SK-N-SH (cell line): ENCODE data around the gene LDHAL6A.

Experiments used
- CTCF ChIP-seq: fragments of 200-600 bp; sonication (generic); IDR thresholded peaks from 2 replicates; pipeline ENCODE4 v1.6.1; 2017; ENCODE audit warnings: antibody characterized with exemption, mild to moderate bottlenecking, moderate library complexity
- EP300 ChIP-seq, 2 experiments: IDR thresholded peaks; 2 replicates each; pipeline versions ENCODE4 v1.4.0 to v1.6.1; 2012; ENCODE audit warnings: borderline replicate concordance in 1 of 2, low read depth in 1 of 2, low read length in 1 of 2
- GABPA ChIP-seq: IDR thresholded peaks from 2 replicates; pipeline ENCODE4 v1.4.0; 2012; ENCODE audit warnings: low read depth, mild to moderate bottlenecking
- JUND ChIP-seq: IDR thresholded peaks from 2 replicates; pipeline ENCODE4 v1.4.0; 2012
- POLR2AphosphoS5 ChIP-seq: IDR thresholded peaks from 2 replicates; pipeline ENCODE4 v1.6.1; 2012; ENCODE audit warnings: low read depth, low read length
- RFX5 ChIP-seq: IDR thresholded peaks from 2 replicates; pipeline ENCODE4 v1.6.1; 2012; ENCODE audit warnings: mild to moderate bottlenecking, improper control_type of control experiment, low read length
- RXRA ChIP-seq: IDR thresholded peaks from 2 replicates; pipeline ENCODE4 v1.4.0; 2012; ENCODE audit warnings: low read depth, mild to moderate bottlenecking, borderline replicate concordance
- SIN3A ChIP-seq: IDR thresholded peaks from 2 replicates; pipeline ENCODE4 v1.6.1; 2012; ENCODE audit warnings: low read depth, mild to moderate bottlenecking, low read length, moderate library complexity, borderline replicate concordance
- SMC3 ChIP-seq: IDR thresholded peaks from 2 replicates; pipeline ENCODE4 v1.6.1; 2012; ENCODE audit warnings: low read depth, low read length, improper control_type of control experiment
- TAF1 ChIP-seq: IDR thresholded peaks from 2 replicates; pipeline ENCODE4 v1.6.1; 2012; ENCODE audit warnings: low read depth, mild to moderate bottlenecking, low read length, moderate library complexity, borderline replicate concordance
- YY1 ChIP-seq: IDR thresholded peaks from 2 replicates; pipeline ENCODE4 v1.4.0; 2012; ENCODE audit warnings: low read depth, mild to moderate bottlenecking
- ZBTB33 ChIP-seq: IDR thresholded peaks from 2 replicates; pipeline ENCODE4 v1.4.0; 2012; ENCODE audit warnings: low read depth, borderline replicate concordance
- TF ChIP-seq, protein P1 (sequence below): IDR thresholded peaks from 2 replicates; pipeline ENCODE4 v1.6.1; 2012; ENCODE audit warnings: mild to moderate bottlenecking, low read depth, low read length, moderate library complexity
- TF ChIP-seq, protein P2 (sequence below): fragments of 150-350 bp; IDR thresholded peaks from 2 replicates; pipeline ENCODE4 v1.6.1; 2017; ENCODE audit warnings: antibody characterized with exemption, low read length, low read depth, borderline replicate concordance

DNA sequence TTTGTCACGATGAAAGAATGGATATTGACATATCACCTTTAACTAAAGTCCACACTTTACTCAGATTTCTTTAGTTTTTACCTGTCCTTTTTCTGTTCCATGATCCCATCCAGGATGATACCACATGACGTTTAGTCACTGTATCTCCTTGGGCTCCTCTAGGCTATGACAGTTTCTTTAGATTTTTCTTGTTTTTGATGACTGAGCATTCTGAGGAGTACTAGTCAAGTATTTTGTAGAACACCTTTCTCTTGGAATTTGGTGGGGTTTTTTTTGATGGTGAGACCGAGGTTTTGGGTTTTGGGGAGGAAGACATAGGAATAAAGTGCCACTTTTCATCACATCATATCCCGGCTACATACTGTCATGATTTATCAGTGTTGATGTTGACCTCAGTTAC lies 4.0 kb downstream of the LDHAL6A start:
- TF ChIP-seq CTCF (no peak), TAF1 (no peak), YY1 (no peak), JUND (no peak), EP300 (IDR thresholded peaks at IDR 0.05; ENCODE audit: borderline replicate concordance in 1 of 2, low read depth in 1 of 2, low read length in 1 of 2) (no peak), SIN3A (no peak), ZBTB33 (no peak), RFX5 (no peak), GABPA (no peak), SMC3 (no peak), RXRA (no peak), POLR2AphosphoS5 (no peak)
- TF ChIP-seq, protein P1, sequence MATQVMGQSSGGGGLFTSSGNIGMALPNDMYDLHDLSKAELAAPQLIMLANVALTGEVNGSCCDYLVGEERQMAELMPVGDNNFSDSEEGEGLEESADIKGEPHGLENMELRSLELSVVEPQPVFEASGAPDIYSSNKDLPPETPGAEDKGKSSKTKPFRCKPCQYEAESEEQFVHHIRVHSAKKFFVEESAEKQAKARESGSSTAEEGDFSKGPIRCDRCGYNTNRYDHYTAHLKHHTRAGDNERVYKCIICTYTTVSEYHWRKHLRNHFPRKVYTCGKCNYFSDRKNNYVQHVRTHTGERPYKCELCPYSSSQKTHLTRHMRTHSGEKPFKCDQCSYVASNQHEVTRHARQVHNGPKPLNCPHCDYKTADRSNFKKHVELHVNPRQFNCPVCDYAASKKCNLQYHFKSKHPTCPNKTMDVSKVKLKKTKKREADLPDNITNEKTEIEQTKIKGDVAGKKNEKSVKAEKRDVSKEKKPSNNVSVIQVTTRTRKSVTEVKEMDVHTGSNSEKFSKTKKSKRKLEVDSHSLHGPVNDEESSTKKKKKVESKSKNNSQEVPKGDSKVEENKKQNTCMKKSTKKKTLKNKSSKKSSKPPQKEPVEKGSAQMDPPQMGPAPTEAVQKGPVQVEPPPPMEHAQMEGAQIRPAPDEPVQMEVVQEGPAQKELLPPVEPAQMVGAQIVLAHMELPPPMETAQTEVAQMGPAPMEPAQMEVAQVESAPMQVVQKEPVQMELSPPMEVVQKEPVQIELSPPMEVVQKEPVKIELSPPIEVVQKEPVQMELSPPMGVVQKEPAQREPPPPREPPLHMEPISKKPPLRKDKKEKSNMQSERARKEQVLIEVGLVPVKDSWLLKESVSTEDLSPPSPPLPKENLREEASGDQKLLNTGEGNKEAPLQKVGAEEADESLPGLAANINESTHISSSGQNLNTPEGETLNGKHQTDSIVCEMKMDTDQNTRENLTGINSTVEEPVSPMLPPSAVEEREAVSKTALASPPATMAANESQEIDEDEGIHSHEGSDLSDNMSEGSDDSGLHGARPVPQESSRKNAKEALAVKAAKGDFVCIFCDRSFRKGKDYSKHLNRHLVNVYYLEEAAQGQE: no peak
- TF ChIP-seq, protein P2, sequence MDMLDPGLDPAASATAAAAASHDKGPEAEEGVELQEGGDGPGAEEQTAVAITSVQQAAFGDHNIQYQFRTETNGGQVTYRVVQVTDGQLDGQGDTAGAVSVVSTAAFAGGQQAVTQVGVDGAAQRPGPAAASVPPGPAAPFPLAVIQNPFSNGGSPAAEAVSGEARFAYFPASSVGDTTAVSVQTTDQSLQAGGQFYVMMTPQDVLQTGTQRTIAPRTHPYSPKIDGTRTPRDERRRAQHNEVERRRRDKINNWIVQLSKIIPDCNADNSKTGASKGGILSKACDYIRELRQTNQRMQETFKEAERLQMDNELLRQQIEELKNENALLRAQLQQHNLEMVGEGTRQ: no peak
